DMS114 treated with DMSO at 0.1 percent for 48 hours (cell line): Measurements from ENCODE around the gene PXDC1.

Experiments
- DNase-seq: peaks from one replicate; lab custom pipeline; 2025; ENCODE audit not compliant: unreplicated experiment; lab: John Stamatoyannopoulos, UW

Gene PXDC1

GRCh38 chr6:3749067-3749841 is 2.3 kb downstream of the PXDC1 start:
- DNase-seq = no peak

GRCh38 chr6:3748208-3749066 is 3.1 kb downstream of the PXDC1 start:
- peak; percentile 20 for DNase-seq

DNA sequence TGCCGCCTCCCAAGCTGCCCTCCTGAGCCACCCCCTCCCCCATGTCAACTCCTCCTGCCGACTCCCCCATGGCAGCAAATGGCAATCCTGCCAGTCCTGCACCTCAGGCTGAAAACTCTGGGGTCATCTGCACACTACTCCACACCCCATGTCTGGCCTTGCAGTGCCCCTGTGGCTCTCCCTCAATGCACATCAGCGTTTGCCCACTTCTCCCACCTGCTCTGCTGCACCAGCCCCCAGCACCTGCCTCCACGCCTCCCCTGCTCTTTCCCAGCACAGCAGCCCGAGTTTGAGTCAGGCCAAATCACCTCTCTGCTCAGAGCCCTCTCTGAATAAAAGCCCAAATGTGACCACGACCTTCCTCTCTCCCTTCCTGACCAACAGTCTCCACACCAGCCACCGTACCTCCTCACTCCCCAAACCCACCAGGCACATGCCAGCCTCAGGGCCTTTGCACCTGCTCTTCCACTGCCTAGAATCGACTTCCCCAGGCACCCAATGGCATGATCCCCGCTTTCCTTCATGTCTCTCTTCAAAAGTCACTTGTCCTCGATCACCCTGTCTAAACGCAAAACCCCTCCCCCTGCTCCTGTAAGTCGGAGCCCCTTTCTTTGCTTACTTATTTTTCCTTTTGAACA is 4.3 kb downstream of the PXDC1 start:
- DNase-seq = no peak

GRCh38 chr6:3746696-3747095 is 4.8 kb downstream of the PXDC1 start:
- DNase-seq = no peak

- no peak for DNase-seq
Measured at GRCh38 chr6:3746119-3746691, 5.3 kb downstream of the PXDC1 start.

- no peak for DNase-seq
Measured at GRCh38 chr6:3745566-3746118, 5.9 kb downstream of the PXDC1 start.

GRCh38 chr6:3744901-3745470 is 6.5 kb downstream of the PXDC1 start:
- no peak for DNase-seq

DNA sequence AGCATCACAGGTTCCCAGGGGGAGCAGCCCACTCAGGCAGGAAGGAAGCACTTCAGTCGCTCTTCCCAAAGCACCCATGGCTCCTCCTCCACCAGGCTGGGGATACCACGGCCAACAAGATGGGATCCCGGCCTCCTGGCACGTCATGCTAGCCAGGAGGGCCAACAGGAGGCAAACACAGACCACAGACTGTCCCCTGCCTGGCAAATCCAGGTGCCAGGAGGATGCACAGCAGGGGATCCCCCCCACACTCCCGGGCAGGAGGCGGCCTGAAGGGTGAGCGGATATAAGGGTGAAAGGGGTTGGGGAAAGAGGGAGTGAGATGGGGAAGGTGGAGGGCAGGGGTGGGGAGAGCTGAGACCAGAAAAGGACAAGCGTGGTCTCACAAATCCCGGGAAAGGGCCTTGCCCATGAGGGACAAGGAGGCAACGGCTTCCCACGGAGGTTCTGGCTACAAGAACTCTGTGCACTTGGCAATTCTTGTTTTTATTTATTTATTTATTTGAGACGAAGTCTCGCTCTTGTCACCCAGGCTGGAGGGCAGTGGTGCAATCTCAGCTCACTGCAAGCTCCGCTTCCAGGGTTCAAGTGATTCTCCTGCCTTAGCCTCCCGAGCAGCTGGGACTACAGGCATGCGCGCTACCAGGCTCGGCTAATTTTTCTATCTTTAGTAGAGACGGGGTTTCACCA is 7.2 kb downstream of the PXDC1 start:
- DNase-seq = no peak

- DNase-seq = no peak
Measured at GRCh38 chr6:3743541-3743940, 8.0 kb downstream of the PXDC1 start.

DNA sequence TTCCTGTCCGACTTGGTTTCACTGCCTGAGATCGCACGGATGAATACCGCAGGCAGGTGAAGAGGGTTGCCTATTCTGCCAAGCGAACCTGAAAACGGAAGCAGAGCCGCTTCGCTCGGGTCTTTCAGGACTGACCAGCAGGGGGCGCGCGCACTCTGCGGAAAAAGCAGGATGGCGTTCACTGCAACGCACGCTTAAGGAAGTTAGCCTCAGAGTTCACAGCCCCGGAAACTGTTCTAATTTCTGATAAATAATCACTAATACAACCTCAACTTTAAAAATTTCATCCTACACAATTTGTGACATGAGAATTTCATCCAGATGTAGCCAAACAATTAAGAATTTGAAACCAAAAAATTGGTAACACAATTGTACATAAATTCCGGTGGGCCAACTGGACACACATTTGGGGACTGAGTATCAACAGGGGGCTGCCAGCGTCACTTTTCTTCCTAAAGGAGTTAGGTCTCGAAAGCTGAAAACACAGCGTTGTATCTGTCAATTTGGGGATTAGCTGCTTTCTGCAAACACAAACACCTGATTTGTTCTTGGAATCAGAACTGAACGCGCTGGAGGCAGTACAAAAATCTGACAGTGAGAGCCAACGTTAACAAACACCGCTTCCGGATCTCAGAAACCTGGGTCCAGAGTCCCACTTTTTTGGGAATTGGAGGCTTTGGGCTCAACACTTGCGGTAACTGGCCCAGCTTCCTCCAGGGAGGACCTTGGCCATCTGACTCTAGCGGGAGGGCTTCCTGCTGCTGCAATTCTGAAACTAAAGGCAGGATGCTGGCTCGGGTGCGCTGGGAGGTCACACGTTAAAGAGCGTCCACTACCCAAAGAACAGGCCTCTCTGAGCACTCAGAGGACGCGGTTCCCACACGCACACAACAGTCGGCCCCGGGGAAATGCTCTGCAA is 8.8 kb downstream of the PXDC1 start:
- peak; percentile 66 for DNase-seq

GRCh38 chr6:3742076-3742425 is 9.5 kb downstream of the PXDC1 start:
- no peak for DNase-seq

GRCh38 chr6:3741477-3741871 is 10.0 kb downstream of the PXDC1 start:
- DNase-seq = no peak

DNA sequence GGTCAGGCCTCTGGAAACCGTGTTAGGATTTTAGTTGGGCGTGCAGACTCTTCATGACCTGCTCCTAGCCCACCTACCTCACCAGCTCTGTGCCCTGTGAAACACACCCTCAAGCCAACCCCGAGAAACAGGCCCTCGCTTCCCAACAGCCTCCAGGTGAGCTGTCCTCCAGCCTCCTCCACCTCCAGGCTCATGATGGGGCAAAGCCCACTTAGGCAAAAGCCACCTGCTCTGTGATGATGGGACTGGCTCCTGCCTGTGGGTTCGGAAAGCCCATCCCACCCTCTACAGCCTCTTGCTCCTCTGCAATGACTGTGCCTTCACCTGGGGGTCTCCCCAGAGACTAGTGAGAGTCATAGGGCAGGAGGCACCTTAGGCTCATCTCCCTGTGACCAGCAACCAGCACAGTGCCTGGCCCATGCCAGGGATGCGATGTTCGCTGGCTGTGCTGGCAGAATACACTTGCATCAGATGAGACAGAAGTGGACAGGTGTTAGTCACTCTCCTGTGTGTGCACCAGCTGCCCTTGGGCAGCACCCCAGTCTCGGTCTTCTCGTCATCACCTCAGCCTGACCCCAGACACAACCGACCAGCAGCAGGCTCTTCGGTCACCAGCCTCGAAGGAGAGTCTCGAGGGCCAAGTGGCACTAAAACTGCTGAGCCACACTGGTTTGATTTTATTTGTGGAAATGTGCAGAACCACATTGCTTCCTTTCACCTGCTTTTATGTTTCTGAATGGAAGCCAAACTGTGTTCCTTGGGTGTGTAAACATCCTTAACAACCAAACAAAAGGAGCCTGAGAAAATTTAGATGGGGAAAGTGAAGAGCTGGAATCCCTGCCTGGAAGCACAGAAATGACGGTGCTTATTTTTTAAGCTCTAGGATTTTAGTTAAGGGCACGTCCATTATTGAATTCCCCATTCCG is 10.7 kb downstream of the PXDC1 start:
- no peak for DNase-seq

DNA sequence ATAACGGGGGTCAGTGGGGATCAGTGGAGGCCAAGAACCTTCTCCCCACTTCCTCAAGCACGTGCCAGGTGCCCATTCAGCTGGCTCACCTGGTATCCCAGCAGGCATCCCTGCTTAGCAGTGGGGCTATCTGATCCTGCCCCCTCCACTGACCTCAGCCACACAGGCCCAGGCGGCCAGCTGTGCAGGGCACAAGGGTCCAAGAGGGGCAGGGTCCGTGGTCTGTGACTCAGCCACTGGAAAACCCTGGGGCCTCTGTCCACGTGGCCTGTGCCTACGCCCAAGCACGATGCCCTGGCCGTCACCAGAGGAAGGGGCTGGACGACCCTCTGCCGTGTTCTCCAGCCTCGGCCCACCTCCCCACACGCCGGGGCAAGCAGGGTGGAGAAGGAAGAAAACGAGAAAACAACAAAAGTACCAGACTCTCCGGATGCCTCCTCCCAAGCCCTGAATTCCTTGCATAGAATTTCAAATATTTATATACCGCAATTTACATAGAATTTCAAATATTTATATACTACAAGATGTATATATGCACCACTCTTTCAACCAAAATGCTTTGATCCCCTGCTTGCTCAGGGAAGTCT is 12.1 kb downstream of the PXDC1 start:
- no peak for DNase-seq

DNA sequence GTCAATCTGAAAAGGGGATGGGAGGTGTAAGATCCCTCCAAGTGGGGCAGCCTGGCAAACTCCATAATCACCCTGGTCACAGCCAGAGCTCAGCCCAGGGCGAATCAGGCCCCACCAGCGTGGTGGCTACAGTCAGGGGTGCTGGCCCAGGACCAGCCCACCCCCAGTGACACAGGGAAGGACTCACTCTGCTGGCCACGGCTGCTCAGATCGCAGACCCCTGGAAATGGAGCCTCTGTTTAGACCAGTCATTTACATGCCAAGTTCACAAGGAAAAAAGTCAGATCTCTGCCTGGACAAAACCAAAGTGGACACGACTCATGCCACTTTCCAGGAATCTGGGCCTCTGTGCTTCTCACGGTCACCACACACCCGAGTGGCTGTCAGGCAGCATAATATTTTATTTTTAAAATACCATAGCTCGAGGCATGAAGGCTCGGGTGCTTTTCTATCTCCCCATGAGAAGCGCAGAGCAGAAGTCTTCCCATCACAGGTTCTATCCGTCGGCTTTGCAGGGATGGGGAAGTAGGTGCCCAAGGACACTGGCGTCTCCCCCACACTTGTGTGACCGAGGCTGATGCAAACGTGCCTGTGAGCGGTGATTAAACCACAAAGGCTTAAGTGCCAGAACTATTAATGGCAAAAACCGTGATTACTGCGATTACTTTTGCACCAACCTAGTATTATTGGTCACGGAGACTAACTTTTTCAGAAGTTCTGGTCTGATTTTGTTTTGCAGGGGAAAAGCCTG is 13.0 kb downstream of the PXDC1 start:
- no peak for DNase-seq

- no peak for DNase-seq
Measured at GRCh38 chr6:3737831-3738210, 13.7 kb downstream of the PXDC1 start.

GRCh38 chr6:3737149-3737830 is 14.2 kb downstream of the PXDC1 start:
- no peak for DNase-seq
